ENCODE measurements around the gene ZNF469.

ZNF469 gene

DNA sequence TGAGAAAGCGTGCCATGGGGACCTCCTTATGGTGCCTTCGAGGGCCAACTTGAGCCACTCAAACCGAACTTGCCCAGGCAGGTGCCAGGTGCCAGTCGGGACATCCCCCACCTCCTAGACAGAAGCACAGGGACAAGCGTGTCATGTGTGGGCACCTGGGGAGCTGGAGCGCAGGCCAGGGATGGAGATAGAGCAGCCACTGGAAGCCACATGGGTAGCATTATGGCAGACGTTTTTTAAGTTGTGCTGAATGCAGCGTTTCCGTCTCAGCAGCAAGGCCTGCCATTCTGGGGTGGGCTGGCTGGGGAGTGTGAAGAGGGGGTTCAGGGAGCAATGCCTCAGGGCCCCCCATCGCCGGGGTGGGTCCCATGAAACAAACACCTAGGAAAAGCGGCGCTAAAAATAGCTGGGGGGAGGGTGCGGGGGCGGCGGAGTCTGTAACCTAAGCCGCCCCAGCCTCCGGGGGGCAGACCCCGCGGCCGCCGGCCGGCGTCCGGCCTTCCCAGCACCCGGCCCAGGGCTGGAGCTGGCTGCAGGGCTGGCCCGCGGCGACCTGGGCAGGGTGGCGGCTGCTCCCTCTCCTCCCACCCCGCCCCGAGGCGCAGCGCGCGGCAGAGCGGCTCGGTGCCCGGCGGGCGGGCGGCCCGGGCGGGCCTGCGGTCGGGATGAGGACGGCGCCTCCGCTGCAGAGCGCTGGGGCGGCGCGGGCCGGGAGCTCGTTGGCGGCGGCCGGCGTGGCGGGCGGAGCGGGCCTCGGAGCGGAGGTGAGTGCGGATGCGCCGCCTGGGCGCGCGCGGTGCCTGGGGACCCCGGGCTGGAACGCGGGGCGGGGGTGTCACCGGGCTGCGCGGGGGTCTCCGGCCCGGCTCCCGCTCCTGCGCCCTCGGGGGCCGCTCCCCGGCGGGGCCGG, at the start of gene ZNF469:
Gene ZNF469 (plus strand): TSS at position 469 of the 910 bp plus-strand sequence. CDS start 44,512 bp downstream, outside the sequence.
- H3K4me3 ChIP-seq: peak within 1 kb of the TSS; percentile 34

DNA sequence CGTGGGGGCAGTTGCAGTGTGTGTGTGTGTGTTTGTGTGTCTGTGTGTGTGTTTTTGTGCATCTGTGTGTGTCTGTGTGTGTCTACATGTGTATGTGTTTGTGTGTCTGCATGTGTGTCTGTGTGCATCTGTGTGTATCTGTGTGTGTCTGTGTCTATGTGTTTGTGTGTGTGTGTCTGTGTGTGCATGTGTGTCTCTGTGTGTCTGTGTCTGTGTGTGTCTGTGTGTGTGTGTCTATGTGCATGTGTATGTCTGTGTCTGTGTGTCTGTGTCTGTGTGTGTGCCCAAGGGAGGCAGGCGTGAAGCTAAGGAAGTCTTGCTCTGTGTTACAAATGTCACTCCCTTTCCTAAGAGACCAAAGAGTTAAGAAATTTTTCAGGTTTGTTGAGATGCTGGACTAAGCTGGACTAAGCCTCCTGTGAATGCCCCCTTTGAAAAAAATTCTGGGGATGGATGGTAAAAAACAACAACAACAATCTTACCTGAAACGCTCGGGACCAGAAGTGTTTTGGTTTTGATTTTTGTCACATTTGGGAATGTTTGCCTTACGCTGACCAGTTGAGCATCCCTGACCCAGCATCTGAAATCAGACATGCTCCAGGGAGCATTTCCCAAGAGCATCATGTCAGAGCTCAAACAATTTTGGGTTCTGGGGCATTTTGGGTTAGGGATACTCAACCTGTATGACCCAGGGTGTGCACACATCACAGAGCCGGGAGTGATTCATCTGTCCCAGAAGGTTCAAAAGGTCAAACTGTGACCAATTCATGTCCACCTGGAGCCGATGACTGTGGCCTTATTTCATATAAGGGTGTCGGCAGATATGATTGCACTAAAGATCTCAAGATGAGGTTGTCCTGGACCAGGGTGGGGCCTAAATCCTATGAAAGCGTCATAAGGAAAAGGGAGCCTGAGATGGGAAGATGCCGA, 48.6 kb upstream of the ZNF469 start:
- no peak for DNase-seq (ENCODE audit: low spot score in 2 of 2)
- in situ Hi-C loops (cut with MboI; ENCODE audit: low sequenced_read_pairs): no loop called here
- no peaks in the 10 kb centered on the region for H3K4me1 ChIP-seq
- no peaks in the 10 kb centered on the region for H3K36me3 ChIP-seq (replicated peaks)
- H3K27me3 ChIP-seq (ENCODE audit: low read depth): no peaks in the 10 kb centered on the region
- H3K4me3 ChIP-seq: no peak overlapping the region
- no peaks in the 10 kb centered on the region for H3K9me3 ChIP-seq

More for the DNA sequence above, at the start of gene ZNF469:
- Histone ChIP-seq H3K27me3 (ENCODE audit: low read depth) (peaks cover 3% of the 10 kb centered on the region; the same call in 1 of the 2 replicates), H3K4me1 (peaks cover 18% of the 10 kb centered on the region), H3K36me3 (replicated peaks) (no peaks in the 10 kb centered on the region), H3K9me3 (no peaks in the 10 kb centered on the region)
- in situ Hi-C loops (cut with MboI; ENCODE audit: low sequenced_read_pairs): no loop called here
- DNase-seq (ENCODE audit: low spot score in 2 of 2): peak in 1 of 2 experiments; percentile 42

DNA sequence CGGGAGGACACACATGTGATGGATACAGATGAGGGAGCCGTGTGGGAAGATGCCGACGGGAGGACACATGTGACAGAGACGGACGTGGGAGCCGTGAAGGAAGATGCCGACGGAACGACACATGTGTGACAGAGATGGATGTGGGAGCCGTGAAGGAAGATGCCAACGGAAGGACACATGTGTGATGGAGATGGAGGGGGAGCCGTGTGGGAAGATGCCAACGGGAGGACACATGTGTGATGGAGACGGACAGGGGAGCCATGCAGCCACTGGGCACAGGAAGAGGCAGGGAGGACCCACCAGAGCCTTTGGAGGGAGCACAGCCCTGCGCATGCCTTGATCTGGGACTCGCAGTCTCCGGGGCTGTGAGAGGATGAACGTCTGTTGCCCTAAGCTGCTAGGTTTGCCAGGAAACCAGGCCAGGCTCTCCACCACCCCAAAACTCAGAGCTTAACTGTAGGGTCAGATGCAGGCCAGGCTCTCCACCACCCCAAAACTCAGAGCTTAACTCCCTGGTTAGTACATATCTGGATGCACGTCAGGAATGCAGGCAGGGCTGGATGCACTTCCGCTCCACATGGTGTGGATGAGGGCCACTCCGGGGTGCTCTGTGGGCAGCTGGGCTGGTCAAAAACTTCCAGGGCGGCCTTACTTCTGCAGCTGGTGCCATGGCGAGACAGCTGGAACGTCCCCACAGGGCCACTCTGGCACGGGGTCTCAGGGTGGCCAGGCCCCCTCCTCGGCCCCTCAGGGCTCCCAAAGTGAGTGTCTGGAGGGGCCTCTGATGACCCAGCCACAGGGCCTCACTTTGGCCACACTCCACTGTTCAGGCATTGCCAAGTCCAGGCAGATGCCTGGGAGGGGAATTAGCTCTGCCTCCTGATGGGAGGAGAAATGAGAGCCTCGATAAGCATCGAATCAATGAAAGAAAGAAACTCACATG, 47.7 kb upstream of the ZNF469 start:
- no peaks in the 10 kb centered on the region for H3K4me1 ChIP-seq
- H3K4me3 ChIP-seq: no peak overlapping the region
- H3K27me3 ChIP-seq (ENCODE audit: low read depth): no peaks in the 10 kb centered on the region
- no peak for DNase-seq (ENCODE audit: low spot score in 2 of 2)
- in situ Hi-C loops (cut with MboI; ENCODE audit: low sequenced_read_pairs): no loop called here
- H3K36me3 ChIP-seq (replicated peaks): no peaks in the 10 kb centered on the region
- H3K9me3 ChIP-seq: no peaks in the 10 kb centered on the region

GRCh38 chr16:88337021-88337420, 45.7 kb upstream of the ZNF469 start:
- Histone ChIP-seq H3K4me1 (no peaks in the 10 kb centered on the region), H3K27me3 (ENCODE audit: low read depth) (no peaks in the 10 kb centered on the region), H3K9me3 (no peaks in the 10 kb centered on the region), H3K36me3 (replicated peaks) (no peaks in the 10 kb centered on the region), H3K4me3 (no peak overlapping the region)
- in situ Hi-C loops (cut with MboI; ENCODE audit: low sequenced_read_pairs): no loop called here
- DNase-seq (ENCODE audit: low spot score in 2 of 2): no peak

DNA sequence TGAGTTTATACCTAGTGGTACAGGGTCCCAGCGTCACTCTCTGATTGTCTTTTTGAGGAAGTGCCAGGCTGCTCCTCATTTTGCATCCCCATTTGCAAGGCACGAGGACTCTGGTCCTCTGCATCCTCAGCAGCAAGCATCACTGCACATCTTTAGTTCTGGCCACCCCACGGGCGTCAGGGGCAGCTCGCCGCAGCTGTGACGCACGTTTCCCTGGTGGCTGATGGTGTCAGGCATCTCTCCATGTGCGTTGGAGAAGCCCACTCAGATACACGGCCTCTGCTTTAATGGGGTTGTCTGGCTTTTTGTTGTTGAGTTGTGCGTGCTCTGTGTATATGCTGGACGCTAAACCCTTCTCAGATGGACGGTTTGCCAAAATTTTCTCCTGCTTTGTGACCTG, 45.2 kb upstream of the ZNF469 start:
- Histone ChIP-seq H3K9me3 (no peaks in the 10 kb centered on the region), H3K36me3 (replicated peaks) (no peaks in the 10 kb centered on the region), H3K27me3 (ENCODE audit: low read depth) (no peaks in the 10 kb centered on the region), H3K4me1 (no peaks in the 10 kb centered on the region), H3K4me3 (no peak overlapping the region)
- in situ Hi-C loops (cut with MboI; ENCODE audit: low sequenced_read_pairs): no loop called here
- no peak for DNase-seq (ENCODE audit: low spot score in 2 of 2)

- DNase-seq (ENCODE audit: low spot score in 2 of 2): no peak
- in situ Hi-C loops (cut with MboI; ENCODE audit: low sequenced_read_pairs): no loop called here
- H3K4me1 ChIP-seq: no peaks in the 10 kb centered on the region
Observed at GRCh38 chr16:88338111-88338510, 44.6 kb upstream of the ZNF469 start.

GRCh38 chr16:88338896-88339295, 43.9 kb upstream of the ZNF469 start:
- Histone ChIP-seq H3K4me3 (no peak overlapping the region), H3K4me1 (no peaks in the 10 kb centered on the region), H3K36me3 (replicated peaks) (no peaks in the 10 kb centered on the region), H3K9me3 (no peaks in the 10 kb centered on the region), H3K27me3 (ENCODE audit: low read depth) (no peaks in the 10 kb centered on the region)
- in situ Hi-C loops (cut with MboI; ENCODE audit: low sequenced_read_pairs): no loop called here
- DNase-seq (ENCODE audit: low spot score in 2 of 2): no peak

More at GRCh38 chr16:88338111-88338510, 44.6 kb upstream of the ZNF469 start:
- Histone ChIP-seq H3K27me3 (ENCODE audit: low read depth) (no peaks in the 10 kb centered on the region), H3K4me3 (no peak overlapping the region), H3K36me3 (replicated peaks) (no peaks in the 10 kb centered on the region), H3K9me3 (no peaks in the 10 kb centered on the region)

DNA sequence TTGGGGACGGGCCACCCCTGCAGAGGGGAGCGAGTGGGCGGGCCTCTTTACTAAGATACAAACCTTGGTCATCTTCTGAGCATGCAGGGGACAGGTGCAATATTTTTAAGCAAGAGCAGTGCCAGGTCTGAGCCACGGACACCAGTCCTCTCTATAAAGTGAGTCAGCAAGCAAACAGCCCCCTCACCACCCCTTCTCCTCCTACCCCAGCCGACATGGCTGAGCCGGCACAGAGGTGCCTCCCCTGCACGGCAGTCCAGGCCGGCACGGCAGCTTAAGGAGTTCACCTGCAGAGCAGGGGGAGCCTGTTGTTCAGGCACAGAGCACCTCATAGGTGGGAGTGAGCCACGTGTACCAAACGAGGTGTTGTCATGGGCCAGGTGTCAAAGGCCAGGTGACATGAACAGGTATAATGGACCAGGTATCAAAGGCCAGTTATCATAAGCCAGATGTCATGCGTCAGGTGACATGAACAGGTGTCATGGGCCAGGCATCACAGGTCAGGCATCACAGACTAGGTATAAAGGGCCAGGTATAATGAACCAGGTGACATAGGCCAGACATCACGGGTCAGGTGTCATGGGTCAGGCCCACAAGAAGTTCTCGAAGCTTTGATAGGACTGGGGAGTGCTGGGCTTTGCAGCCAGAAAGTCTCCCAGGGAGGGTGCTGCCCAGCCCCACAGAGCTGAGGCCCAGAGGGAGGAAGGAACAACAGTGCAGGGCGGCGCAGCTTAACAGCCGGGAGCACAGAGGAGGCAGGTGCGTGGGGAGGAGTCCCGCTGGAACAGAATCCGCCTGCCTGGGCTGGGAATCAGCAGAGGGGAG, 42.6 kb upstream of the ZNF469 start:
- H3K4me1 ChIP-seq: no peaks in the 10 kb centered on the region
- H3K9me3 ChIP-seq: no peaks in the 10 kb centered on the region
- H3K4me3 ChIP-seq: no peak overlapping the region
- no peaks in the 10 kb centered on the region for H3K36me3 ChIP-seq (replicated peaks)
- in situ Hi-C loops (cut with MboI; ENCODE audit: low sequenced_read_pairs): no loop called here
- no peaks in the 10 kb centered on the region for H3K27me3 ChIP-seq (ENCODE audit: low read depth)
- DNase-seq (ENCODE audit: low spot score in 2 of 2): no peak

DNA sequence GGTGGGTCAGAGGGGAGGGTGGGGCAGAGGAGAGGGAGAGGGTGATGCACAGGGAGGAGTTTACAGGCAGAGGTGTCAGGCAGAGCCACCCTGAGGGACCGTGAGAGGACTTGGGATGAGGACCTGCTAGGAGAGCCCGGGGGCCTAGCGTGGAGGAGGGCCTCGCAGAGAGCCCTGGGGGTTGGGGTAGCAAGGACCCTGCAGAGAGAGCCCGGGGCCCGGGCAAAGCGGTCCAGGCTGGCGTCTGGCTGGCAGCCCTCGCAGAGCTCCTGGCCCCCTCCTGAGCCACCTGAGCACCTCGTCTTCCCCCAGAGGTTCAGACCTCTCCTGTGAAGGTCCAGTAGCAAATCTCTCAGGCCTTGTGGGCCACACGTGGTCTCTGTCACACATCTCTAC, 42.0 kb upstream of the ZNF469 start:
- H3K4me3 ChIP-seq: no peak overlapping the region

DNA sequence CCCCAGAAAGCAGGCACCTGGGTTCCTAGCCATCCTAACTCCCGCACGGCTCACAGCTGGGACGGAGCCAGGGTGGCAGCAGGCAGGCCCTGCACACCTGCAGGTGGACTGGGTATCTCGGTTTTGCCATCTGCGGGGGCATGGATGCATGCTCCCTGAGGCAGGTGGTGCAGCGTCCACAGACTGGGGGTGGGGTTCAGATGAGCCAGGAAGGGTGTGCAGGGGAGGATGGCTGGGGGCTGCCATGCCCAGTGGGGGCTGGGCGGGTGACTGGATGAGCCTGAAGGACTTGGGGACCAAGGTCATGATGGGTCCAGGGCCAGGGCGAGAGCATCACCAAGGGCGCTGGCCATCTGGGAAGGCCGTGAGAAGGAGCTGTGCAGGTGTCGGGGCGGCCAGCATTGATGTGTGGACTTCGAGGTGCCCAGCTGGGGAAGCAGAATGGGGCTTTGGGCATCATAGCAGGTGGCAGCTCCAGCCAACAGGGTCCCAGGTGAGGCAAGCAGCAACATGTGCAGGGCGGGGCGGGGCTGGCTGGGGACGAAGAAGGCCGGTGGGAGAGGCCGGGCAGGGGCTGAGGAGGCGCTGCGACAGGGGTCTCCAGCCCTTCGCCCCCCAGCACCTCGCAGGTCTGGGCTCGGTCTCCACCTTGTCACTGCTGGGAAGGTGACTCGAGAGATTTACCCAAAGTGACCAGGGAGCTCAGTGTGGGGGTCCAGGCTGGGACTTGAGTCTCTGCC, 41.0 kb upstream of the ZNF469 start:
- no peaks in the 10 kb centered on the region for H3K36me3 ChIP-seq (replicated peaks)
- H3K9me3 ChIP-seq: no peaks in the 10 kb centered on the region
- in situ Hi-C loops (cut with MboI; ENCODE audit: low sequenced_read_pairs): no loop called here
- no peaks in the 10 kb centered on the region for H3K27me3 ChIP-seq (ENCODE audit: low read depth)
- H3K4me1 ChIP-seq: no peaks in the 10 kb centered on the region
- no peak for DNase-seq (ENCODE audit: low spot score in 2 of 2)
- no peak overlapping the region for H3K4me3 ChIP-seq

More for the DNA sequence above, 42.0 kb upstream of the ZNF469 start:
- Histone ChIP-seq H3K27me3 (ENCODE audit: low read depth) (no peaks in the 10 kb centered on the region), H3K9me3 (no peaks in the 10 kb centered on the region), H3K4me1 (no peaks in the 10 kb centered on the region), H3K36me3 (replicated peaks) (no peaks in the 10 kb centered on the region)
- no peak for DNase-seq (ENCODE audit: low spot score in 2 of 2)
- in situ Hi-C loops (cut with MboI; ENCODE audit: low sequenced_read_pairs): no loop called here

- Histone ChIP-seq H3K4me3 (no peak overlapping the region), H3K36me3 (replicated peaks) (no peaks in the 10 kb centered on the region), H3K9me3 (no peaks in the 10 kb centered on the region), H3K4me1 (no peaks in the 10 kb centered on the region), H3K27me3 (ENCODE audit: low read depth) (no peaks in the 10 kb centered on the region)
- in situ Hi-C loops (cut with MboI; ENCODE audit: low sequenced_read_pairs): no loop called here
- DNase-seq (ENCODE audit: low spot score in 2 of 2): no peak
Observed at GRCh38 chr16:88342491-88342890, 40.3 kb upstream of the ZNF469 start.

GRCh38 chr16:88343271-88343791, 39.4 kb upstream of the ZNF469 start:
- in situ Hi-C loops (cut with MboI; ENCODE audit: low sequenced_read_pairs): no loop called here
- H3K4me1 ChIP-seq: no peaks in the 10 kb centered on the region

More at GRCh38 chr16:88343271-88343791, 39.4 kb upstream of the ZNF469 start:
- no peaks in the 10 kb centered on the region for H3K9me3 ChIP-seq
- no peaks in the 10 kb centered on the region for H3K36me3 ChIP-seq (replicated peaks)
- no peak for DNase-seq (ENCODE audit: low spot score in 2 of 2)
- no peaks in the 10 kb centered on the region for H3K27me3 ChIP-seq (ENCODE audit: low read depth)
- no peak overlapping the region for H3K4me3 ChIP-seq

Data from HAP-1 (cell line).